Psoas muscle (tissue), 8 donors: Measurements from ENCODE around the gene TSPAN11. TPM values are rescaled to one million over a fixed set of nuclear protein-coding genes. Genes with fewer than 3 reads are reported as not detected.
A peak's percentile ranks its signal among the peaks of the same experiment; 100 is the strongest.

Source experiments
- ATAC-seq, 4 donors: fragments of 200-7000 bp; cut with Tn5 transposase; one replicate each; pipeline ENCODE4 v1.9.1; 2020; ENCODE audit warnings: moderate library complexity in 3 of 4, mild to moderate bottlenecking in 2 of 4
- DNase-seq, 2 donors: peaks; one replicate each; pipeline ENCODE4 v3.0.0-alpha.2; 2020
- H3K27ac ChIP-seq: fragments of 200-600 bp; one replicate; pipeline ENCODE4 v1.8.0; 2022
- H3K27me3 ChIP-seq, 3 donors: fragments of 200-600 bp in 1 of 3; one replicate each; pipeline versions ENCODE4 v1.6.1 to v1.8.0; 2013 to 2022; ENCODE audit warnings: low read length in 2 of 3, mild to moderate bottlenecking in 2 of 3, moderate library complexity in 1 of 3; ENCODE audit not compliant: insufficient read depth in 3 of 3
- H3K36me3 ChIP-seq, 2 donors: fragments of 200-600 bp in 1 of 2; one replicate each; pipeline versions ENCODE4 v1.6.1 to v1.8.0; 2013 to 2022; ENCODE audit warnings: low read depth in 1 of 2, mild to moderate bottlenecking in 1 of 2, moderate library complexity in 1 of 2; ENCODE audit not compliant: insufficient read depth in 1 of 2
- H3K4me1 ChIP-seq: fragments of 200-600 bp; one replicate; pipeline ENCODE4 v1.8.0; 2022
- H3K4me3 ChIP-seq: fragments of 200-600 bp; one replicate; pipeline ENCODE4 v1.8.0; 2022; ENCODE audit warnings: mild to moderate bottlenecking
- H3K9me3 ChIP-seq: fragments of 200-600 bp; one replicate; pipeline ENCODE4 v1.8.0; 2022
- CTCF ChIP-seq: fragments of 200-600 bp; IDR thresholded peaks from one replicate; pipeline ENCODE4 v1.8.0; 2022; ENCODE audit warnings: antibody characterized with exemption
- WGBS, 3 donors: extraction: QIAGEN DNeasy Blood & Tissue Kit; methylation state at CpG; one replicate each; pipeline versions ENCODE4 v1.1.6 to v1.1.7; 2013; 5-methylcytosine and 5-hydroxymethylcytosine counted together
- intact Hi-C, 2 donors: fragments of 100-400 bp; cut with DNase I; formaldehyde crosslinking; loops; one replicate each; pipeline versions ENCODE4 v1.11.0 to v1.14.2; 2022
- polyA plus RNA-seq, 3 donors: library from polyadenylated mRNA; stranded (reverse); fragments of 200-250 nt; gene quantifications; one replicate each; pipeline ENCODE4 v1.2.3, GENCODE V29; 2013
- total RNA-seq, 4 donors: library from RNA; stranded (reverse); fragmentation: NEBNext Ultra II Directional in 2 of 4; extraction: Animal tissue kit (Norgen Biotek cat#: 25700) in 2 of 4; gene quantifications; one replicate each; pipeline versions ENCODE4 v1.2.1 to v1.2.4, GENCODE V29; 2021 to 2023
- donor health status: healthy with polysubstance abuse.
- donor health status: DM: no; HTN: no; CAD: no; lungs with moderate emphysema.
- donor health status: Bipolar disorder and iron deficiency.
- donor health status: healthy.
- donor health status: DM: yes; HTN: yes; CAD: no.
- donor health status: DM: no; HTN: no; CAD: no.
- donor health status: DM: no; HTN: no; CAD: no.
- donor health status: DM: yes; HTN: yes; CAD: no.

TSPAN11 gene
- total and polyA plus RNA-seq, 7 donors: 0.05 to 0.24 (median 0.14) TPM; not detected in 1

- TF ChIP-seq CTCF: no peak
- peaks cover 6% of the 10 kb centered on the region for H3K4me1 ChIP-seq
- H3K27me3 ChIP-seq: no peaks in the 10 kb centered on the region
- WGBS, 3 donors: 24 to 36% (median 26%) methylated on average over 6 of the region's 6 CpGs
- no peak for DNase-seq
- no peaks in the 10 kb centered on the region for H3K36me3 ChIP-seq
- H3K9me3 ChIP-seq: no peaks in the 10 kb centered on the region
- no peak overlapping the region for H3K4me3 ChIP-seq
- ATAC-seq: peak; percentile 73 to 85 (median 82)
- intact Hi-C loops: no loop called here
- no peak overlapping the region for H3K27ac ChIP-seq
Measured at GRCh38 chr12:31029916-31030562, 103.5 kb downstream of the TSPAN11 start.

- H3K4me1 ChIP-seq: peaks cover 6% of the 10 kb centered on the region
- no peaks in the 10 kb centered on the region for H3K36me3 ChIP-seq
- TF ChIP-seq CTCF: no peak
- WGBS, 3 donors: 76 to 81% (median 79%) methylated on average over 4 of the region's 4 CpGs
- ATAC-seq (no peak), DNase-seq (no peak)
- no peak overlapping the region for H3K4me3 ChIP-seq
- intact Hi-C loops: no loop called here
- no peak overlapping the region for H3K27ac ChIP-seq
- H3K9me3 ChIP-seq: no peaks in the 10 kb centered on the region
- no peaks in the 10 kb centered on the region for H3K27me3 ChIP-seq
Measured at GRCh38 chr12:31031951-31032335, 105.4 kb downstream of the TSPAN11 start.

GRCh38 chr12:31033146-31033545 is 106.6 kb downstream of the TSPAN11 start:
- no peak for TF ChIP-seq CTCF
- no peaks in the 10 kb centered on the region for H3K9me3 ChIP-seq
- no peak overlapping the region for H3K4me3 ChIP-seq
- peaks cover 6% of the 10 kb centered on the region for H3K4me1 ChIP-seq
- no peak overlapping the region for H3K27ac ChIP-seq
- no peaks in the 10 kb centered on the region for H3K36me3 ChIP-seq
- no peak for DNase-seq
- 55 to 67% (median 60%) methylated on average over 3 of the region's 3 CpGs for WGBS, 3 donors
- ATAC-seq: no peak
- intact Hi-C loops: no loop called here
- H3K27me3 ChIP-seq: no peaks in the 10 kb centered on the region

GRCh38 chr12:31033681-31034080 is 107.1 kb downstream of the TSPAN11 start:
- intact Hi-C loops: no loop called here
- H3K4me1 ChIP-seq: peaks cover 6% of the 10 kb centered on the region
- H3K36me3 ChIP-seq: no peaks in the 10 kb centered on the region
- TF ChIP-seq CTCF: no peak
- no peaks in the 10 kb centered on the region for H3K27me3 ChIP-seq
- no peak for ATAC-seq
- no peaks in the 10 kb centered on the region for H3K9me3 ChIP-seq
- no peak overlapping the region for H3K4me3 ChIP-seq
- 72 to 90% (median 87%) methylated on average over 6 of the region's 6 CpGs for WGBS, 3 donors
- H3K27ac ChIP-seq: no peak overlapping the region
- no peak for DNase-seq

- H3K36me3 ChIP-seq: no peaks in the 10 kb centered on the region
- ATAC-seq: no peak
- no peak for DNase-seq
- WGBS, 3 donors: 73 to 95% (median 80%) methylated on average over 3 of the region's 3 CpGs
- no peak for TF ChIP-seq CTCF
- H3K9me3 ChIP-seq: no peaks in the 10 kb centered on the region
- no peak overlapping the region for H3K27ac ChIP-seq
- no peaks in the 10 kb centered on the region for H3K27me3 ChIP-seq
- peaks cover 6% of the 10 kb centered on the region for H3K4me1 ChIP-seq
- intact Hi-C loops: no loop called here
- no peak overlapping the region for H3K4me3 ChIP-seq
Measured at GRCh38 chr12:31034372-31034771, 107.8 kb downstream of the TSPAN11 start.
